ENCODE measurements around the gene ADAMTSL1. TPM values are rescaled to one million over a fixed set of nuclear protein-coding genes. Genes with fewer than 3 reads are reported as not detected.

The ADAMTSL1 gene
- total RNA-seq, 2 donors from 2014 or later = 1.5 TPM; not detected in 1

DNA sequence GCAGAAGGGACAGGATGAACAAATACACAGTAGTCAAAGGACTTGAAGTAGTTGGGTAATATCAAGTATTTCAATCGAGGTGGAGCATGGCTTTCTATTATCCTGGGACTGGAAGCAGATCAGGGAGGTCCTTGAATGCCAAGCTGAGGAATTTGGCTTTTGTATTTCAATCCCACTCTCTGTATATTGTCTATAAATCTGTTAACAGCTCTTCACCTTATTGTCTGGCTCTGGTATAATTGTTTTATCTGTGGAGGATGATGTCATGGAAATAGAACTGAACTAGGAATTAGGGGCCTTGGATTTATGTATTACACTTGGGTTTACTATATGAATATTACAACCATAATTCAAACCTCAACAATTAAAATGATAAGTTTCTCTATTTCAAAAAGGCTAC is 6.3 kb upstream of the ADAMTSL1 start:
- TF ChIP-seq, protein P1, sequence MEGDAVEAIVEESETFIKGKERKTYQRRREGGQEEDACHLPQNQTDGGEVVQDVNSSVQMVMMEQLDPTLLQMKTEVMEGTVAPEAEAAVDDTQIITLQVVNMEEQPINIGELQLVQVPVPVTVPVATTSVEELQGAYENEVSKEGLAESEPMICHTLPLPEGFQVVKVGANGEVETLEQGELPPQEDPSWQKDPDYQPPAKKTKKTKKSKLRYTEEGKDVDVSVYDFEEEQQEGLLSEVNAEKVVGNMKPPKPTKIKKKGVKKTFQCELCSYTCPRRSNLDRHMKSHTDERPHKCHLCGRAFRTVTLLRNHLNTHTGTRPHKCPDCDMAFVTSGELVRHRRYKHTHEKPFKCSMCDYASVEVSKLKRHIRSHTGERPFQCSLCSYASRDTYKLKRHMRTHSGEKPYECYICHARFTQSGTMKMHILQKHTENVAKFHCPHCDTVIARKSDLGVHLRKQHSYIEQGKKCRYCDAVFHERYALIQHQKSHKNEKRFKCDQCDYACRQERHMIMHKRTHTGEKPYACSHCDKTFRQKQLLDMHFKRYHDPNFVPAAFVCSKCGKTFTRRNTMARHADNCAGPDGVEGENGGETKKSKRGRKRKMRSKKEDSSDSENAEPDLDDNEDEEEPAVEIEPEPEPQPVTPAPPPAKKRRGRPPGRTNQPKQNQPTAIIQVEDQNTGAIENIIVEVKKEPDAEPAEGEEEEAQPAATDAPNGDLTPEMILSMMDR (conservative IDR thresholded peaks at IDR 0.05) = no peak
- Mint-ChIP-seq H3K9me3 (no peaks in the 10 kb centered on the region), H3K36me3 (ENCODE audit: low read depth) (no peaks in the 10 kb centered on the region), H3K4me3 (no peak overlapping the region), H3K27me3 (ENCODE audit: insufficient read depth) (peaks cover 5% of the 10 kb centered on the region), H3K27ac (no peak overlapping the region), H3K4me1 (peaks cover 2% of the 10 kb centered on the region)
- DNase-seq = no peak
- Histone ChIP-seq H3K36me3 (ENCODE audit: control insufficient read depth, insufficient read depth, low read length) (no peaks in the 10 kb centered on the region), H3K4me3 (ENCODE audit: low read length) (no peak overlapping the region), H3K9ac (ENCODE audit: extremely low read depth, low read length, poor library complexity, severe bottlenecking) (no peak overlapping the region), H3K27me3 (ENCODE audit: control insufficient read depth, insufficient read depth, low read length, poor library complexity, severe bottlenecking) (no peaks in the 10 kb centered on the region), H3K9me3 (ENCODE audit: control insufficient read depth, low read length) (no peaks in the 10 kb centered on the region), H3K4me1 (ENCODE audit: control insufficient read depth, insufficient read depth, low read length) (no peaks in the 10 kb centered on the region), H3K27ac (ENCODE audit: low read depth, low read length) (no peak overlapping the region)
- 81 to 83% methylated on average over 1 of the region's 1 CpG for WGBS, 2 experiments (ENCODE audit: insufficient coverage in 1 of 2, insufficient read length in 1 of 2)

DNA sequence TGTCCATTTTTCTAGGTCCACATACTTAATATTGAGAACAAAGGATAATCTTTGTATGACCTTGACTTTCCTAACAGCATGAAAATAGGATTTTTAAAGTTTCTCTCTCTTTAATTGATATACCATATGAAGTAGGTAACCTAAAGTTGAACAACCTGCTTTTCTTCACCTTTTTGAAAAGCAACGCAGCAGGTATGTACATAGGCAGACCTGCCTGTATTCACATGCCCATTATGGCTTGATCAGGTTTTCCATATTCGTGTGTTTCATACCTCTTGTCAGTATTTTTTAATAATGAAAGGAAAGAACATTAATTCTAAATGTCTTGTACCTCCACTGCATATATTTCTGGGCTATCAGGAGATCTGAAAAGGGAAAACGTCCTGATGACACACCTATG is 1.5 kb upstream of the ADAMTSL1 start:
- Histone ChIP-seq H3K36me3 (ENCODE audit: control insufficient read depth, insufficient read depth, low read length) (no peaks in the 10 kb centered on the region), H3K4me1 (ENCODE audit: control insufficient read depth, insufficient read depth, low read length) (peaks cover 3% of the 10 kb centered on the region), H3K4me3 (ENCODE audit: low read length) (no peak overlapping the region), H3K27me3 (ENCODE audit: control insufficient read depth, insufficient read depth, low read length, poor library complexity, severe bottlenecking) (no peaks in the 10 kb centered on the region), H3K9me3 (ENCODE audit: control insufficient read depth, low read length) (no peaks in the 10 kb centered on the region), H3K27ac (ENCODE audit: low read depth, low read length) (no peak overlapping the region), H3K9ac (ENCODE audit: extremely low read depth, low read length, poor library complexity, severe bottlenecking) (no peak overlapping the region)
- Mint-ChIP-seq H3K9me3 (no peaks in the 10 kb centered on the region), H3K27ac (no peak overlapping the region), H3K36me3 (ENCODE audit: low read depth) (no peaks in the 10 kb centered on the region), H3K27me3 (ENCODE audit: insufficient read depth) (peaks cover 5% of the 10 kb centered on the region), H3K4me3 (no peak overlapping the region), H3K4me1 (peaks cover 20% of the 10 kb centered on the region)
- 70 to 89% methylated on average over 2 to 3 of the region's 3 CpGs for WGBS, 2 experiments (ENCODE audit: insufficient coverage in 1 of 2, insufficient read length in 1 of 2)
- DNase-seq = no peak
- TF ChIP-seq, protein P1 (conservative IDR thresholded peaks at IDR 0.05) = no peak

GRCh38 chr9:18472841-18473251 is 1.1 kb upstream of the ADAMTSL1 start:
- Histone ChIP-seq H3K36me3 (ENCODE audit: control insufficient read depth, insufficient read depth, low read length) (no peaks in the 10 kb centered on the region), H3K4me3 (ENCODE audit: low read length) (no peak overlapping the region), H3K9me3 (ENCODE audit: control insufficient read depth, low read length) (no peaks in the 10 kb centered on the region), H3K9ac (ENCODE audit: extremely low read depth, low read length, poor library complexity, severe bottlenecking) (no peak overlapping the region), H3K4me1 (ENCODE audit: control insufficient read depth, insufficient read depth, low read length) (peaks cover 3% of the 10 kb centered on the region), H3K27me3 (ENCODE audit: control insufficient read depth, insufficient read depth, low read length, poor library complexity, severe bottlenecking) (no peaks in the 10 kb centered on the region), H3K27ac (ENCODE audit: low read depth, low read length) (no peak overlapping the region)
- Mint-ChIP-seq H3K27me3 (ENCODE audit: insufficient read depth) (peaks cover 5% of the 10 kb centered on the region), H3K36me3 (ENCODE audit: low read depth) (no peaks in the 10 kb centered on the region), H3K4me3 (no peak overlapping the region), H3K9me3 (no peaks in the 10 kb centered on the region), H3K4me1 (peaks cover 20% of the 10 kb centered on the region), H3K27ac (no peak overlapping the region)
- WGBS, 2 experiments (ENCODE audit: insufficient coverage in 1 of 2, insufficient read length in 1 of 2) = 39 to 61% methylated on average over 2 to 4 of the region's 4 CpGs
- DNase-seq = peak; percentile 59
- TF ChIP-seq, protein P1 (conservative IDR thresholded peaks at IDR 0.05) = no peak

All from endodermal cell (in vitro differentiated cells).